ENCODE data around the gene CCDC9.

The CCDC9 gene

DNA sequence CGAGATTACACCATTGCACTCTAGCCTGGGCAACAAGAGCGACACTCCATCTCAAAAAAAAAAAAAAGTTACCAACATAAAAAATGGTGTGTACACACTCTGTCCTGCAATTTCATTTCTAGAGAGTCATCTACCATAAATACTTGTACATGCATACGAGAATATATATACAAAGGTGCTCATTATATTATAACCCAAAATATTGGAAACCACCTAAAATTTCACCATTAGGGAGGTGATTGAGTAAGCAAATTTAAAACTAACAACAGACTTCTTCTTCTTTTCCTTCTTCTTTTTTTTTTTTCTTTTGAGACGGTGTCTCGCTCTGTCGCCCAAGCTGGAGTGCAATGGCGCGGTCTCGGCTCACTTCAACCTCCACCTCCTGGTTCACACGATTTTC is 45.9 kb downstream of the CCDC9 start:
- DNase-seq, result no peak

DNA sequence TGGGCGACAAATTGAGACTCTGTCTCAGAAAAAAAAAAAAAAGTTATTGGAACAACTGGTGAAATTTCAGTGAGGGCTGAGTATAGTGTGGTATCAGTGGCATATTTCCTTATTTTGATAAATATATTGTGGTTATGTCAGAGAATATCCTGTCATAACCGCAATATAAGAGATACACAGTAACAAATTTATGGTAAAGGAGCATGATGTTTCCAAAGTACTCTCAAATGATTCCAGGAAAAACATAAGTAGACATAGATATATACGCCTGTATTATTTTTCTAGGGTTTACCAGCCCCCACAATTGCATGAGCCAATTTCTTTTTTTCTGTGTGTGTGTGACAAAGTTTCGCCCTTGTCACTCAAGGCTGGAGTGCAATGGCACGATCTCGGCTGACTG is 47.6 kb downstream of the CCDC9 start:
- no peak for DNase-seq

DNA sequence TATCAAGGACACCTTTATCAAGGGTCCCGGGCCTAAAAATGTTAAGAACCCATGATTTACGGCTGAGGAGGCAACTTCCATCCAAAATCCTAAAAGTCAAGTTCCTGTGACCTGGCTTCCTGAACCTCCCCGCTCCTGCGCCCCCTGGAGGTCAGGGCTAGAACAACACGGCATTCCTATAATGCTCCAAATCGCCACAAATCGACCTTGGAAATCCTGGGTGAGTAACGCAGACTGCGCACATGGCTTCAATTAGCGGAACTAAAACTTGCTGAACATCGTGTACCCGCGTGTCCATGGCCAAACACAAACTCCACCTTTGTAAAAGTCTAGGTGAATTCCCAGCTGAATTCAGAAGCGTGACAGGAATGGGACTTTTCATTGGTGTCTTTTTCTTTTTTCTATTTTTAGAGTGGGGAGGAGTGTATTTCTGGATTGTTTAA is 49.0 kb downstream of the CCDC9 start:
- DNase-seq, result peak; percentile 21 to 29

DNA sequence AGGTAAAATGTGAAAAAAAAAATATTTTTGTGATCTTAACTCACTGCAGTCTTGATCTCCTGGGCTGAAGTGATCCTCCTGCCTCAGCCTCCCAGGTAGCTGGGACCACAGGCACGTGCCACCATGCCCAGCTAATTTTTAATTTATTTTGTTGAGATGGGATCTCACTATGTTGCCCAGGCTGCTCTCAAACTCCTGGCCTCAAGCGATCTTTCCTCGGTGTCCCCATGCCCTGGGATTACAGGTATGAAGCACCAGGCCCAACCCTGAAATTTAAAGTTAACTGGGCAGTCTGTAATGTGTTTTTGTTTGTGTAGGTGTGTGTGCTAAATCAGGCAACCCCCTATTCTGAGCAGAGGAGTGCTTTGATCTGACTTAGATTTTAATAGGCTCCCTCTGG is 50.0 kb downstream of the CCDC9 start:
- no peak for DNase-seq

DNA sequence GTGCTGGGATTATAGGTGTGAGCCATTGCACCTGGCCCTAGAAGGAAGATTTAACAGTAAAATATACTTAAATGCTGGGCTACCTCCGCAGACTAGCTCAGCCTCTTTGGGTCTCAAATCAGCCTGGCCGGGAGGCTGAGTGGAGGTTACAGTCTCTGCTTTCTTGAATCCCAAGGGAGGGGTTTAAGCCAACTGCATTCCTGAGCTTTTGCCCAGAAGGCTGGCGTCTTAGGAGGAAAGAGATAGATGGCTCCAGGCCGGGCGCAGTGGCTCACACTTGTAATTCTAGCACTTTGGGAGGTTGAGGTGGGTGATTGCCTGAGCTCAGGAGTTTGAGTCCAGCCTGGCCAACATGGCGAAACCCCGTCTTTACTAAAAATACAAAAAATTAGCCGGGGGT is 52.7 kb downstream of the CCDC9 start:
- no peak for DNase-seq

DNA sequence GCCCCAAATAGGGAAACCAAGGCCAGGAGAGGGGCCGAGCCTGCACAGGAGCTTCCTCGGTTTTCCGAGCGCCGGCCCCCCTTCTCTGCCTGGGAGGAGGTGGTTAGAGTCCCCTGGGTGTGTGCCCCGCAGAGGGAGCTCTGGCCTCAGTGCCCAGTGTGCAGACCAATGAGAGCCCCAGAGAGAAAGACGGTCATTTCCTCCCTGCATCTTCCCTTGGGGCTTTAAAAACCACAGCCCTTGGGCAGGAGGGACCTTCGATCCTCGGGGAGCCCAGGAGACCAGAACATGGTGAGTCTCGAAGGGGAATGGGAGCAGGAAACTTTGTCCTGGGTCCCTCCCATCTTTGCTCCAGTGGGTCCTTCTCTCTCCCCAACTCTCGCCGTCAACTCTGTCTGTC is 53.3 kb downstream of the CCDC9 start, which contains the start of gene C5AR1:
Gene C5AR1, plus strand, starts transcription at position 254 of the 400 bp plus-strand sequence. Its CDS starts 35 bp downstream, at position 289.
- DNase-seq, result peak in 1 of 2 donors; percentile 23

DNA sequence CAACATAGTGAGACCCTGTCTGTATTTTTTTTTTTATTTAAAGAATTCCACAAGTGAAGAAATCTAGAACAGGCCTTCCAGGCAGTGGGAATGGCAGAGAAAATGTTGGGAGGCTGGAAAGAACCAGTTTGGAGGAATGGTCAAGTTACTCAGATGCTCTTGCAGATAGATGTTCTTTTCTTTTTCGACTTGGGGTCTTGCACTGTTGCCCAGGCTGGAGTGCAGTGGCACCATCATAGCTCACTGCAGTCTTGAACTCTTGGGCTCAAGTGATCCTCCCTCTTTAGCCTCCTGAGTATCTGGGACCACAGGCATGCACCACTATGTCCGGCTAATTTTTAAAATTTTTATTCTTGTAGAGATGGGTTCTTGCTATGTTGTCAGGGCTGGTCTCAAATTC is 54.0 kb downstream of the CCDC9 start:
- DNase-seq, result no peak

DNA sequence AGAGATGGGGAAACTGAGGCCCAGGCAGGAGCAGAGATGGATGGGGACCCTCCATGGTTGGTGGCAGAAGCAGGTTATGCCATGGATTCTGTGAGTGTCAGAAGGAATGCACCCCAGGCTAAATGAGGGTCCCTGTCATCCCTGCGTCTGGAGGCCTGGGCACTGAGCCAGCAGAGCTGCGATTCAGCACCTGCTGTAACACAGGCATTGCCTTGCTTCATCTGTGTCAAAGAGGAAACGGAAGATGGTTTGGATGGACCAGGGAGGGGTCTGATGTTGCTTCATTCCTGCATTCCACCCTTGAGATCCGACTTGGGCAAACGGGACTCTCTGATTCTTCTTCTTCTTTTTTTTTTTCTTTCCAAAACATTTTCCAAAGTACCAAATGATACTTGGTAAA is 54.5 kb downstream of the CCDC9 start:
- DNase-seq, result no peak

DNA sequence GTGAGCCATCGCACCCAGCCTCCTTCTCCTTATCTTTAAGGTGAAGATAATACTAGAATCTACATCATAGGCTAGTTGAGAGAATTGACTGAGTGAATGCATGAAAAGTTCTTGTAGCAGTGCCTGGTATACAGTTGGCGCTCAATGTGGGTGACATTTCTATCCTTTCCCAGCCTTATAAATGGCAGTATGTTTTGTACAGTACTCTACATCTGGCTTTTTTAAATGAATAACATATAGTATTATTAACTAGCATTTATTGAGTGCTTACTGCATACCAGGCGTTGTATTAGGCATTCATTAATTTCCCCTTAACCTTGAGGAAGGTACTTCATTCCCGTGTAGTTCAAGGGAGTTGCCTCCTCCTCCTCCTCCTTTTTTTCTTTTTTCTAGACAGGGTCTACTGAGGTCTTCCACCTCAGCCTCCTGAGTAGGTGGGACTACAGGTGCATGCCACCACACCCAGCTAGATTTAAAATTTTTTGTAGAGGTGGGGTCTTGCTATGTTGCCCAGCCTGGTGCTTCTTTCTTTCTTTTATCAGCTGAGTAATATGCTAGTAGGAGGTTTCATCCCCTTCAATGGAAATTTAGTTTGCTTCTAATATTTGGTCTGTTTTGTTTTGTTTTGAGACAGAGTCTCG is 56.2 kb downstream of the CCDC9 start:
- DNase-seq, result no peak

DNA sequence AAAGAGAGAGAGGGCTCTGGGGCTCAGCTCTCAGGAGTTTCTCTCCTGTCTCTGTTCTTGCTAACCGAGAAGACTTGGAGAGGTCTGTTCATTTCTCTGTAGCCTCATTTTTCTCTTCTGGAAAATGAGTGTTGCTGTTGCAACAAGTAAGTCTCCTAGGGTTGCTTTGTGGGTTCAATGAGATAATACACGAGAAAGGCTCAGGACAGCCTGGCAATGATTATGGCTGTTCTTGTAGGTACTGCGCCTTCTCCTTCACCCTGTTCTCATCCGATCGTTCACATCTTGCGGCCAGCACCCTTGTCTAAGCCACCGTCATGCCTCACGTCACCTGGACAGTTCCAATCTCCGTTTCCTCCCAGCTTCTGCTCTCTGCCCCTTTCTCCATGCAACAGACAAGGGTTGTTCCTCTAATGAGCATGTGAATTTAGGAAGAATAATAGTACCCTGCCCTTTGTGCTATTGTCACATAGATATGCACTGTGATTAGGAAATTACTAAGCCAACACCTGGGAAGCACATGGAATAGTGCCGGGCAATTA is 57.5 kb downstream of the CCDC9 start:
- no peak for DNase-seq

DNA sequence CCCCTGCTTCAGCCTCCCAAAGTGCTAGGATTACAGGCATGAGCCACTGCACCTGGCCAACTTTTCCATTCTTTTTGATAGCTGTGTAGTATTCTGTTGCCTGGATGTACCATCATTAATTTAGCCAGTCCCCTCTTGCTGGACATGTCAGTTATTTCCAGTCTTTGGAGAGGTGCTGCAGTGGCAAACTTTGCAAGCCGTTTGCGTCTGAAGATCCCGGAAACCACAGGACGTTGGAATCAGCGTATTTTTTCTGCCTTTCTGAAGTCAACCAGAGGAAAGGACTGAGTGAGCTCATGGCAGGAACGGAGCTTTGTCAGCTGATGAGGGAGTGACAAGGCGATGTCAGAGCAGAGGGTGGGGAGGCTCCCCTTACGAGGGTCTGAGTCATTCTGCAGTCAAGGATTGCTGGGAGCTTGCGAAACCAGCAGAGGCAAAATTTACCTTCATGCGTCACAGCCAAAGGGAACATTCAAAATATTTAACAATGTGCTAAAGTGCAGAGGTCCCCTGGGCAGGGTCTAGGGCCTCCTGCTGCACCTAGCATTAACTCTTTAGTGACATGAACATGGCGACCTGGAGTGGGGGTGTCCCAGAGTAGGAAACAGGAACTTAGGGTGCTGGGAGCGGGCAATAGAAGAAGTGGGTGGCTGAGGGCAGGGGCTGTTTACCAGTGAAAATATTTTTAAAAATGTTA is 58.9 kb downstream of the CCDC9 start:
- peak; percentile 53 to 94 for DNase-seq

DNA sequence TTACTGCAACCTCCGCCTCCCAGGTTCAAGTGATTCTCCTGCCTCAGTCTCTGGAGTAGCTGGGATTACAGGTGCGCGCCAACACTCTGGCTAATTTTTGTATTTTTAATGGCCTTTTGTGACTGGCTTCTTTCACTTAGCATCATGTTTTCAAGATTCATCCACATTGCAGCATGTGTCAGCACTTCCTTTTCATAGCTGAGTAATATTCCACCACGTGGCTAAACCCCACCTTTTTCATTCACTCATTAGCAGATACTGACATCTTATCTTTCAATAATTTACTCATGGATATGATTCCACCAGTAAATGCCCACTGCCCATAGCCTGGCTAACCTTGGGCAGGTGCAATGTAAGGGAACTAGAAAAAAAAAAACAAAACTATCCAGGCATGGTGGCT is 60.2 kb downstream of the CCDC9 start:
- no peak for DNase-seq

DNA sequence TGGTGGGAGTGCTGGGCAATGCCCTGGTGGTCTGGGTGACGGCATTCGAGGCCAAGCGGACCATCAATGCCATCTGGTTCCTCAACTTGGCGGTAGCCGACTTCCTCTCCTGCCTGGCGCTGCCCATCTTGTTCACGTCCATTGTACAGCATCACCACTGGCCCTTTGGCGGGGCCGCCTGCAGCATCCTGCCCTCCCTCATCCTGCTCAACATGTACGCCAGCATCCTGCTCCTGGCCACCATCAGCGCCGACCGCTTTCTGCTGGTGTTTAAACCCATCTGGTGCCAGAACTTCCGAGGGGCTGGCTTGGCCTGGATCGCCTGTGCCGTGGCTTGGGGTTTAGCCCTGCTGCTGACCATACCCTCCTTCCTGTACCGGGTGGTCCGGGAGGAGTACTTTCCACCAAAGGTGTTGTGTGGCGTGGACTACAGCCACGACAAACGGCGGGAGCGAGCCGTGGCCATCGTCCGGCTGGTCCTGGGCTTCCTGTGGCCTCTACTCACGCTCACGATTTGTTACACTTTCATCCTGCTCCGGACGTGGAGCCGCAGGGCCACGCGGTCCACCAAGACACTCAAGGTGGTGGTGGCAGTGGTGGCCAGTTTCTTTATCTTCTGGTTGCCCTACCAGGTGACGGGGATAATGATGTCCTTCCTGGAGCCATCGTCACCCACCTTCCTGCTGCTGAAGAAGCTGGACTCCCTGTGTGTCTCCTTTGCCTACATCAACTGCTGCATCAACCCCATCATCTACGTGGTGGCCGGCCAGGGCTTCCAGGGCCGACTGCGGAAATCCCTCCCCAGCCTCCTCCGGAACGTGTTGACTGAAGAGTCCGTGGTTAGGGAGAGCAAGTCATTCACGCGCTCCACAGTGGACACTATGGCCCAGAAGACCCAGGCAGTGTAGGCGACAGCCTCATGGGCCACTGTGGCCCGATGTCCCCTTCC is 63.9 kb downstream of the CCDC9 start:
- no peak for DNase-seq
